ENCODE measurements around the gene PRAF2.
A peak's percentile ranks its signal among the peaks of the same experiment; 100 is the strongest.

DNA sequence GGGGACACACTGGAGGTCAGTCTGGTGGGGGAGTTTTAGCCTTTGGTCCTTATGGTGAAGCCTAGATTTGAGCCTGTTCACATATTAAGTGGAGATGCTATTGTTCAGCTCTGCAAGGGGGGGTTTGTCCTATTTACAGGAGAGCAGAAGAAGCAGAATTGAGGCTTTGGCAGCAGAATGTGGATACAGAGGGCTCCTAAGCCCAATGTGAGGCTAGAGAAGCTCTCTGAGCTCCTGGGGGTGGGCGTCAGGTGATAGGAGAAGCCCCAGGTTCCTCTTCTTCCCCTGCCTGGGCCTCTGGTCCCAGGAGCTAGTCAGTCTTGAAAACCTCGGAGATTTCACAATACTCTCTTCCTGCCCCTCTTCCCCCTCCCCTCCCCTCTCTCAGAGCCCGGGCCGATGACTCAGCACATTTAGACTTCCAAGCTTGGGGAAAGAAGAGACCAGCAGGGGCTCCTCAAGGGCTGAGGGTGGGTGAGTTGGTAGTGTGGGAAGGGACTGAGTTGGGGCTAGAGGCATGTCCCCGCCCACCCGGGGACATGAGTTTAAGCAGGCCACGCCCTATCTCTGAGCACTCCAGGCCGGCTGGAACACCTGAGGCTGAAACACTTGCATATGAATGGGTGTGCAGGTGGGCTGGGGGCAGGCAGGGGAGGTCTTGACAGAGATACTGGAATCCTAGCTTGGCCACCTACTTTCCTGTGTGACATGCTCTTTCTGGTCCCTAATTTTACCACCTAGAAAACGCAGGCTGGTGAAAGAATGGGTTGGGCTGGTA, 34.0 kb downstream of the PRAF2 start:
- TF ChIP-seq, protein P1, sequence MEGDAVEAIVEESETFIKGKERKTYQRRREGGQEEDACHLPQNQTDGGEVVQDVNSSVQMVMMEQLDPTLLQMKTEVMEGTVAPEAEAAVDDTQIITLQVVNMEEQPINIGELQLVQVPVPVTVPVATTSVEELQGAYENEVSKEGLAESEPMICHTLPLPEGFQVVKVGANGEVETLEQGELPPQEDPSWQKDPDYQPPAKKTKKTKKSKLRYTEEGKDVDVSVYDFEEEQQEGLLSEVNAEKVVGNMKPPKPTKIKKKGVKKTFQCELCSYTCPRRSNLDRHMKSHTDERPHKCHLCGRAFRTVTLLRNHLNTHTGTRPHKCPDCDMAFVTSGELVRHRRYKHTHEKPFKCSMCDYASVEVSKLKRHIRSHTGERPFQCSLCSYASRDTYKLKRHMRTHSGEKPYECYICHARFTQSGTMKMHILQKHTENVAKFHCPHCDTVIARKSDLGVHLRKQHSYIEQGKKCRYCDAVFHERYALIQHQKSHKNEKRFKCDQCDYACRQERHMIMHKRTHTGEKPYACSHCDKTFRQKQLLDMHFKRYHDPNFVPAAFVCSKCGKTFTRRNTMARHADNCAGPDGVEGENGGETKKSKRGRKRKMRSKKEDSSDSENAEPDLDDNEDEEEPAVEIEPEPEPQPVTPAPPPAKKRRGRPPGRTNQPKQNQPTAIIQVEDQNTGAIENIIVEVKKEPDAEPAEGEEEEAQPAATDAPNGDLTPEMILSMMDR (IDR thresholded peaks at IDR 0.05; ENCODE audit: borderline replicate concordance, extremely low read depth, low read length, poor library complexity, severe bottlenecking), result peak; percentile 26
- no peak for TF ChIP-seq EZH2 (IDR thresholded peaks at IDR 0.05; ENCODE audit: borderline replicate concordance, low read depth, low read length, severe bottlenecking)
